HG02840 (cell line): ENCODE results near the gene ALOX12.

Source experiments
- ATAC-seq: cut with Tn5 transposase; IDR thresholded peaks from one replicate; pipeline ENCODE4 v1.9.1; 2021; ENCODE audit warnings: mild to moderate bottlenecking, moderate library complexity, moderate number of reproducible peaks; ENCODE audit not compliant: unreplicated experiment, low FRiP score

Gene ALOX12

GRCh38 chr17:7019839-7020519 is 24.1 kb downstream of the ALOX12 start:
- ATAC-seq = no peak

DNA sequence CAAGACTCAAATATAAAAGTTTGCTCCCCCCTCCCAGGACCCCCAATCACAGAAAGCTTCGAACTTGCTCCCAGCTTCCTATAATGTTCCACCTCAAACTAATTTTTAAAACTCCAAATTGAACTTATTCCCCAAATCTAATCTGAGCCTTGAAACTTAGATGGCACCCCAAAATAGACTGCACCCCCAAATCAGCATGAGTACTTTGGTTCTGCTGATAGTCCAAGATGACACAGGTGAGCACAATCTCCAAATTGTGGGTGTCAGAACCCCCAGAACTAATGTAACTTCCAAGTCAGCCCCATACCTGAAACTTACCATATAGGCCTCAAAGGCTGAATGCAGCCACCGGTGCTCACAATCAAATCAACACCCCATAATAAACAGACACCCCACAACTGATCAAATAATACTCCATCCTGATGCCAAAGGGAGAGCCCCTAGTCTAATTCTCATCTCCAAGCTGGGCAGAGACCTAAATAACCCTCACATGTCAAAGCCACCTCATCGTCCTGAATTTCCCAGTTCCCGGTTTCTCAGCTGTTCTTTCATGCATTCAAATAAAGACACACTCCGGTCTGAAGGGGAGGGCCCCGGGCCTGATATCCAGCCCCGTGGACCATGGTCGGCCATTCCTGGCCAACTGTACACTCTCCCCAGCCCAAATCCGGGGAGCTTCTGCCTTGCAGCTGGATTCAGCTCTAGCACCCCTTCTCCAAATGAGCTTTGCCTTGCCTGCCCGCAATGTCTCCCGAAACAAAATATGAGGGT is 25.2 kb downstream of the ALOX12 start:
- ATAC-seq = no peak

DNA sequence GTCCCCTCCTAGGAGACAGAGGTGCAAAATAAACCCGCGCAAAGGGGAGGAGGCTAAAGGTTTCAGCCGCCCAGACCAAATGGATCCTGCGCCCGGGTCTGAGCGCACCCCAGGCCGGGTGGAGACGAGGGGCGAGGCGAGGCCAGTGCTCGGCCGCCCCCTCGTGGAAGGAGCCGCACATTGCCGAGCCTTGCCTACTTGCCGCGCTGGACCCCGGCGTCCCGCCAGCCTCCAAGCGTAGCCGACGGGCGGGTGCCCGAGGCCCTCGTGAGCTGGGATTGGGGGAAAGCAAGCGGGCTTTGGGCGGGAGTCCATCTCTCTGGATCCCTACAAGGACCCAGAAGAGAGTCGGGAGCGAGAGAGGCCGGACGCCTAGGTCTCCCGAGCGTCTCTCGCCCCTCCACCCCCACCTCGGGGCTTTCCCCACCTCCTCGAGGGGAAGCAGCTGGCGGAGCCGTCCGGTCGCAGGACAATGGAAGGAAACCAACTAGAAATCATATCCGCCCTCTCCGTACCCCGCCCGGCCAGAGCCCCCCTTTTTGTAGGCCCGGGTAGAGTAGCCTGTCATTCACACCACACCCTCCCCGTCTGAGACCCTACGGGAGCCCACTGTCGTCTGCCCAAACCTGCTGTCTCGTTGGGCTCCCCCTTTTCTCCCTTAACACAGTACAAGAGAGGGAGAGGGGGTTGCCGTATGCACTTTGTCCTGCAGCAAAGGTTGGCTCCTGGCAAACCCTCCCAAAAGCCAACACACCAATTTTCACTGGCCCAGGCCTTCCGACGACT is 26.3 kb downstream of the ALOX12 start:
- ATAC-seq = no peak

- ATAC-seq = no peak
These were observed 27.1 kb downstream of the ALOX12 start, which contains the start of gene BCL6B for GRCh38 chr17:7022781-7023571. Gene BCL6B, plus strand, starts transcription at chr17:7023050. Its CDS starts 622 bp downstream, at chr17:7023672.

GRCh38 chr17:7023576-7024401 is 27.9 kb downstream of the ALOX12 start:
- no peak for ATAC-seq

- ATAC-seq = no peak
These were observed 28.5 kb downstream of the ALOX12 start for GRCh38 chr17:7024402-7024785.

GRCh38 chr17:7025245-7025644 is 29.4 kb downstream of the ALOX12 start:
- no peak for ATAC-seq

GRCh38 chr17:7026471-7027115 is 30.7 kb downstream of the ALOX12 start:
- ATAC-seq = no peak

DNA sequence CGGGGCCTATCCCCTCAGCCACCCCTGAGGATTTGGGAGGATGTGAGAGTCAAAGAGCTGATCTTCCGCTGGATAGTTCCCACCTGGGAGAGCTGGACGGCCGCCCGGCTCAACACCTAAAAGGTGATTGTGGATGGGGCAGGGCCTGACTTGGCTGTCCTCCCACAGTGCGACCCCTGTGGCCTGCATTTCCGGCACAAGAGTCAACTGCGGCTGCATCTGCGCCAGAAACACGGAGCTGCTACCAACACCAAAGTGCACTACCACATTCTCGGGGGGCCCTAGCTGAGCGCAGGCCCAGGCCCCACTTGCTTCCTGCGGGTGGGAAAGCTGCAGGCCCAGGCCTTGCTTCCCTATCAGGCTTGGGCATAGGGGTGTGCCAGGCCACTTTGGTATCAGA is 31.5 kb downstream of the ALOX12 start:
- ATAC-seq = no peak

DNA sequence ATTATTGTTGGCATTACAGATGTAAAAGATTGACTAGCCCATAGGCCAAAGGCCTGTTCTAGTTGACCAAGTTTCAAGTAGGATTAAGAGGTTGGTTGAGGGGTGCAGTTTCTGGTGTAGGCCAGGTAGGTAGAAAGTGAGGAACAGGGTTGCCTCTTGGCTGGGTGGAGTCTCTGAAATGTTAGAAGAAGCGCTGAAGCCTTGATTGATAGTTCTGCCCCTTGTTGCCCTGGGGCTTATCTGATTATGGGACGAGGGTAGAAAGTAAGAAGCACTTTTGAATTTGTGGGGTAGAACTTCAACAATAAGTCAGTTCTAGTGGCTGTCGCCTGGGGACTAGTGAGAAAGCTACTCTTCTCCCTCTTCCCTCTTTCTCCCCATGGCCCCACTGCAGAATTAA is 33.2 kb downstream of the ALOX12 start:
- ATAC-seq = no peak

GRCh38 chr17:7029659-7030058 is 33.8 kb downstream of the ALOX12 start:
- no peak for ATAC-seq

GRCh38 chr17:7034955-7035590 is 39.2 kb downstream of the ALOX12 start:
- peak; percentile 11 for ATAC-seq

DNA sequence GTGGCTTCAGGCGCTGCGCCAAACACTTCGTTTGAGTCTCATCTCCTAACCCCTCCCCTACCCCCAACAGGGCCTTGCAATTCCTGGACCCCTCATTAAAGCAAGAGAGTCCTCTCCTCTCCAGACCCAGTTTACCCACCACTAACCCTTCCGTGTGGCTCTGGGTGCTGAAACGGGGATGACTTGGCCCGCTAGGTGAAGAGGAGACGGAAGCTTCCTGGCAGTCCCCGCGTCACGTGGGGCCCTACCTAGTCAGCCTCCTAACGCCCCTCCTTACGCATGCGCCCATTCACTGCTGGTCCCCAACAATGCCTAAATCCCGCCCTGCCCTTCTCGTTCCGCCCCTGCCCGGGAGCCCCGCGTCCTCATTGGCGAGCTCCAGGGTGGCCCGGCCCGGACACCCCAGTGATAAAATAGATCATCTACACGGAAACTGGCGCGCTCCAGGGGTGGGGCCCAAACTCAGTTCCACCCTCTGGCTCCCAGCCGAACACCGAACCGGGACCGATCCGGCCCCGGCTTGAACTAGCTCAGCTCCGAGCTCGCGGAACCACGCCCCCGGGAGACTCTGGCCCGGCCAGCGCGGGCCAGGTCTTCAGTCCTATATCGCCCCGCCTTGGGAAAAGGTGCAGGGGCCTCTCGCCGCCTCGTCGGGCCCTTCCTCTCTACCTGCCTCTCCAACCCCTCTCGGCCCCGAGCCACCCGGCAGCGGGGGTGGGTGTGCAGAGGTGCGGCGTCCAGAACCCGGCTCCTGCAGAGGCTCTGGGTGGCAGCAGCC is 39.9 kb downstream of the ALOX12 start, which contains the start of gene SLC16A13:
Gene SLC16A13 (plus strand): TSS at position 425 of the 778 bp plus-strand sequence. CDS start 368 bp downstream, outside the sequence.
- peak; percentile 95 for ATAC-seq

DNA sequence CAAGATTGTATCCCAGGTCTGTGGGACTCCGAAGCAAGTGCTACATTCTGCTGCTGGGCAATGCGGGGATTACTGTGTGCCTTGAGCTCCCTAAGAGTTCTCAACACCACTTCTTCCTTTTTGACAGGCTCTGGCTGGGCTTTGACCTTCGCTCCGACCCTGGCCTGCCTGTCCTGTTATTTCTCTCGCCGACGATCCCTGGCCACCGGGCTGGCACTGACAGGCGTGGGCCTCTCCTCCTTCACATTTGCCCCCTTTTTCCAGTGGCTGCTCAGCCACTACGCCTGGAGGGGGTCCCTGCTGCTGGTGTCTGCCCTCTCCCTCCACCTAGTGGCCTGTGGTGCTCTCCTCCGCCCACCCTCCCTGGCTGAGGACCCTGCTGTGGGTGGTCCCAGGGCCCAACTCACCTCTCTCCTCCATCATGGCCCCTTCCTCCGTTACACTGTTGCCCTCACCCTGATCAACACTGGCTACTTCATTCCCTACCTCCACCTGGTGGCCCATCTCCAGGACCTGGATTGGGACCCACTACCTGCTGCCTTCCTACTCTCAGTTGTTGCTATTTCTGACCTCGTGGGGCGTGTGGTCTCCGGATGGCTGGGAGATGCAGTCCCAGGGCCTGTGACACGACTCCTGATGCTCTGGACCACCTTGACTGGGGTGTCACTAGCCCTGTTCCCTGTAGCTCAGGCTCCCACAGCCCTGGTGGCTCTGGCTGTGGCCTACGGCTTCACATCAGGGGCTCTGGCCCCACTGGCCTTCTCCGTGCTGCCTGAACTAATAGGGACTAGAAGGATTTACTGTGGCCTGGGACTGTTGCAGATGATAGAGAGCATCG is 42.4 kb downstream of the ALOX12 start:
- no peak for ATAC-seq

GRCh38 chr17:7039832-7040231 is 44.0 kb downstream of the ALOX12 start:
- no peak for ATAC-seq

DNA sequence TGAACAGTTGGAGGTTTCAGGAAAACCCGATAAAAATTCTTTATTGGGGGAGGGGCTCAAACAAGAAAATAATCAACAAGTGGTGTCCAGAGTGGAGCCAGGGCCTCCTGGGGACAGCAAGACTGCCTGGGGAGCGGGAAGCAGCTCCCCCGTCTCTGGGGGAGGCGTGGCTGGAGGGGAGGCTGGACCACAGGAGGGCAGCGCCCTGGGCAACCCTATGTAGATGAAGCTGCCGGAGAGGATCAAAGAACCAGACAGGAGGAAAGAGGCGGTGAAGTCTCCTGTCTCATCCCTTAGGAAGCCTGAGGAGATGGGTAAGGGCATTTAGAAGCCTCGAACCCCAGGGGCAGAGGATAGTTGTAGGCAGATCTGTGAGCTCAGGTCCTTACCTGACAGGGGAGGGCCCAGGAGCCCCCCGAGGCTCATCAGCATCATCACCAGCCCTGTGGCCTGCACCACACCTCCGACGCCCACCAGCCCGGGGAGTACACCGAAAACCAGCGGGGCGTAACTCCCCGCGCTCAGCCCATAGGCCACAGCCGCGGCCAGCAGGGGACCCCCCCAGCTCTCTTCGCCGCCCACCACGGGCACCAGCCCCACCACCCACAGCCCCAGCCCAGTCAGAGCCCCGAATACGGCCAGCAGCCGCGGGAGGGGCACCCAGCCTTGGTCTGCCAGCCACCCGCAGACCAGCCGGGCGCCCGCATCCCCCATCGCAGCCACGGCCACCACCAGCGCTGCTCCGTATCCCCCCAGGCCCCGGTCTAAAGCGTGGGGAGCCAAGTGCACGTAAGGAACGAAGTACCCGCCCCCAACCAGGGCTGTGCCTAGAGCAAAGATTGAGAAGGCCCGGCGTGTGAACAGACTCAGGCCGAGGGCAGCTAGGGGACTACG is 46.0 kb downstream of the ALOX12 start:
- no peak for ATAC-seq
